Choroid plexus epithelial cell (primary cell): ENCODE results near the gene NAT8L.

ENCODE experiments used
- DNase-seq: peaks from one replicate; pipeline ENCODE4 v3.0.0-alpha.2; 2010; ENCODE audit warnings: low read depth
- H3K4me3 ChIP-seq: 2 replicates; pipeline ENCODE4 v1.5.1; 2011; ENCODE audit warnings: low read depth, mild to moderate bottlenecking, control low read depth, low read length, moderate library complexity
- TF ChIP-seq, protein P1 (sequence below): conservative IDR thresholded peaks from 2 replicates; pipeline ENCODE4 v1.5.1; 2011; ENCODE audit warnings: low read depth, mild to moderate bottlenecking, control low read depth, inconsistent platforms, low read length, moderate library complexity

Gene NAT8L

DNA sequence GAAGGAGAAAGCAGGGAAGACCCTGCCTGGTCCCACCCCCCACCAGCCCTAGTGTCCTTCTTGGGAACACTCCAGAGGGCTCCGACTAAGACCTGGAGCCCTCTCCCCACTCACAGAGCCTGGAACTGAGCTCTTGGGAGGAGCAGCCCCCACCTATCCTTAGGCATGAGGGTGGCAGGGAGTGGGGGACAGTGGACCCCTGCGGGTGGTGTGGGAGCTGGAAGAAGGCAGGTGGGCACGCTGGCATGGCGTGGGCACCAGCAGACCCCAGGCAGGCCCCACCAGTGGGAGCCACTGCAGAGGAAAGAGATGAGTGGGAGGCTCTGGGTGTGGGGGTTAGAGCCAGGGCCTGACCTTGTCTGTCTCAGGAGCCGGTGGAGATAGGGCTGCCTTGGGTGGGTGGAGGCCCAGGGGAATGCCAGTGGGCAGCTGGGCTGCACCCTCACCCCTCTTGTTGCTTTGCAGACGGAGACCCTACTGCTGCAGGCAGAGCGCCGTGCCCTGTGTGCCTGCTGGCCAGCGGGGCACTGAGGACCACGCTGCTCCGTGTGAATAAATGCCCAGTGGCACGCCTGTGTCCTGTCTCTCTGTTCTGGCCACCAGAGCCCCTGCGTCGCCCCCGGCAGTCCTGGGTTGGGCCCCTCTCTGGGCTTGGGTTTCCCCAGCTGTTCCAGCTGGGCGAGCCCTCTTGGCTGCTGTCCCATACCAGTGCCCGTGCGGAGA is 15.6 kb upstream of the NAT8L start:
- H3K4me3 ChIP-seq: no peak overlapping the region
- TF ChIP-seq, protein P1, sequence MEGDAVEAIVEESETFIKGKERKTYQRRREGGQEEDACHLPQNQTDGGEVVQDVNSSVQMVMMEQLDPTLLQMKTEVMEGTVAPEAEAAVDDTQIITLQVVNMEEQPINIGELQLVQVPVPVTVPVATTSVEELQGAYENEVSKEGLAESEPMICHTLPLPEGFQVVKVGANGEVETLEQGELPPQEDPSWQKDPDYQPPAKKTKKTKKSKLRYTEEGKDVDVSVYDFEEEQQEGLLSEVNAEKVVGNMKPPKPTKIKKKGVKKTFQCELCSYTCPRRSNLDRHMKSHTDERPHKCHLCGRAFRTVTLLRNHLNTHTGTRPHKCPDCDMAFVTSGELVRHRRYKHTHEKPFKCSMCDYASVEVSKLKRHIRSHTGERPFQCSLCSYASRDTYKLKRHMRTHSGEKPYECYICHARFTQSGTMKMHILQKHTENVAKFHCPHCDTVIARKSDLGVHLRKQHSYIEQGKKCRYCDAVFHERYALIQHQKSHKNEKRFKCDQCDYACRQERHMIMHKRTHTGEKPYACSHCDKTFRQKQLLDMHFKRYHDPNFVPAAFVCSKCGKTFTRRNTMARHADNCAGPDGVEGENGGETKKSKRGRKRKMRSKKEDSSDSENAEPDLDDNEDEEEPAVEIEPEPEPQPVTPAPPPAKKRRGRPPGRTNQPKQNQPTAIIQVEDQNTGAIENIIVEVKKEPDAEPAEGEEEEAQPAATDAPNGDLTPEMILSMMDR: no peak
- no peak for DNase-seq

- no peak for DNase-seq
- TF ChIP-seq, protein P1: no peak
- no peak overlapping the region for H3K4me3 ChIP-seq
These were observed 15.0 kb upstream of the NAT8L start for GRCh38 chr4:2044119-2044485.

DNA sequence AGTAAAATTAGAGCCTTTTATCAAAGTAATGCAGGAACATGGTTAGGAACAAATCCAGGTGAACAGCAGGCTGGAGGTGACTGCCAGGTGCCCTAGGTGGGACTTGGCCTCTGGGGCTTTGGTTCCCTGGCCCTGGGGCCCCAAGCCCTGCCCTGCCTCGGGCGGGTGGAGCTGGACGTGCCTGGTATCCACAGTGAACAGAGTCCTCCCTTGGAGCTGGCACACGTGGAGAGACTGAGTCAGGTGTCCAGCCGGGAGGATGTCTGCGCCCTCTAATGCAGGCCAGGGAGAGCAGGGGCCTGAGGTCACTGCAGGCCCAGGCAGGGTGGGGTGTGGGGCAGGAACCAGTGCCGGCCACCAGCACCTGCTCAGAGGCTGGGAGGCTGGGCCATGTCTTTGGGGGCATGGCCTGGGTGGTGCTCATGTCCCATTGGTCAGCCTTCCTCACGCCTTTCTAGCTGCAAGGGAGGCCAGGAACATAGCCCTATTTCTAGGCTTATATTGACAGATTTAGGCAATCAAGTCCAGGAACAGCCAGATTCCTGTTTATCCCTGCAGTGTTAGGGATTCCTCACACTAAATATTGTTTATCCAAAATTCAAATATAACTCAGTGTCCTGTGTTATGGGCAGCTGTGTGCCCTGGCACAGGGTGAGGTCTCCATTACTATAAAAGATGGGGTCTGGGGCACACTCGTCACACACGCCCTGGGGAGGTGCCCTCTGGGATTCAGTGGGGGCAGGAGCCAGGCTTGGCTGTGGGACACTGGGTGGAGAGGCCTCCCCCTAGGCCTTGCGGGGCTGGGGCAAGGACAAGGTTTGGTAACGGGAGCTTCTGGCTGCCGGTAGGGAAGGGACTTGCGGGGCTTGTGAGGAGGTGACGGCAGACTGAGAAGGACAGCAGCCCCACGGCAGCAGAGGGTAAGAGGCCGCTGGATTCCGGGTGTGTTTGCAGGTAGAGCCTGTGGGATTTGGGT is 14.3 kb upstream of the NAT8L start:
- no peak for DNase-seq
- no peak overlapping the region for H3K4me3 ChIP-seq
- TF ChIP-seq, protein P1: no peak

- H3K4me3 ChIP-seq: no peak overlapping the region
- TF ChIP-seq, protein P1: no peak
- DNase-seq: no peak
These were observed 13.6 kb upstream of the NAT8L start for GRCh38 chr4:2045518-2045951.

GRCh38 chr4:2046031-2046961 is 12.8 kb upstream of the NAT8L start:
- no peak overlapping the region for H3K4me3 ChIP-seq
- DNase-seq: no peak
- TF ChIP-seq, protein P1: no peak

DNA sequence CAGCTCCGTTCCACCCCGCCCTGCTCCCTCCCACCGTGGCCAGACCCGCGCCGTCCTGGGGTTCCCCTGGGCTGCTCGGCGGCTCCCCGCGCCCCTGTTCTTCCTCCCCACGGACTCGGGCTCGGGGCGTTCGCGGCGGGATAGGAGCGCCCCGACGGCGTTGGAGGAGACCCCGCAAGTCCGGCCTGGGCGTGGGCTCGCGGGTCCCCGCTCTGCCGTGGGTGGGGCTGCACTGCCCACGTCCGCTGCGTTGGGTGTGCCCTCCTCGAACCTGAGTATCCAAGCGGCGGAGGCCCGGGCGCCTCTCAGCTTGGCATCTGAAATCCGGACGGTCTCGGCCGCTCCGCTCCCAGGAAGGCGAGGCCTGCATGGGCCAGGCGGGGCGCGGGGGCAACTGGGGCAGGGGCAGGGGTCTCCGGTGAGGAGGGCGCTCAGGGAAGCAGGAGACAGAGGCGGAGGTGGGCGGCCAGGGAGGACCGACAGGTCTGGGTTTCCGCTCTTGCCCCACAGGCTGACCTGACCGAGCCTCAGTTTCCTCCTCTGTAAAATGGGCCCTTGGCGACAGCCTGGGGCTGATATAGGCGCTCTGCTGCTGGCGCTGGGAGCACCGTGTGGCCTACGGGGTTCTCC is 12.0 kb upstream of the NAT8L start:
- no peak overlapping the region for H3K4me3 ChIP-seq
- TF ChIP-seq, protein P1: no peak

More for the DNA sequence above, 12.0 kb upstream of the NAT8L start:
- DNase-seq: no peak
